Liver (tissue), 9 donors: ENCODE results near the gene RAB13. TPM values are rescaled to one million over a fixed set of nuclear protein-coding genes. Genes with fewer than 3 reads are reported as not detected.

ENCODE experiments used
- DNase-seq: peaks from one replicate; pipeline ENCODE4 v3.0.0-alpha.2; 2017; ENCODE audit warnings: low spot score
- H3K27ac ChIP-seq, 2 donors: one replicate each; pipeline ENCODE4 v1.7.0; 2013; ENCODE audit warnings: inconsistent platforms in 2 of 2, low read length in 2 of 2, control low read depth in 1 of 2, low read depth in 1 of 2, mild to moderate bottlenecking in 1 of 2
- H3K27me3 ChIP-seq, 4 donors: one replicate each; pipeline versions ENCODE4 v1.6.1 to v1.7.0; 2013; ENCODE audit warnings: low read length in 3 of 4, inconsistent platforms in 1 of 4, mild to moderate bottlenecking in 1 of 4, moderate library complexity in 1 of 4; ENCODE audit not compliant: control insufficient read depth in 4 of 4, insufficient read depth in 4 of 4
- H3K36me3 ChIP-seq, 4 donors: one replicate each; pipeline versions ENCODE4 v1.6.1 to v1.7.0; 2013; ENCODE audit warnings: low read length in 3 of 4, mild to moderate bottlenecking in 3 of 4, low read depth in 1 of 4, moderate library complexity in 1 of 4; ENCODE audit not compliant: control insufficient read depth in 4 of 4, insufficient read depth in 3 of 4
- H3K4me1 ChIP-seq, 4 donors: one replicate each; pipeline versions ENCODE4 v1.6.1 to v1.7.0; 2013; ENCODE audit warnings: low read length in 3 of 4, mild to moderate bottlenecking in 3 of 4, moderate library complexity in 1 of 4; ENCODE audit not compliant: control insufficient read depth in 4 of 4, insufficient read depth in 4 of 4
- H3K4me3 ChIP-seq, 3 donors: one replicate each; pipeline versions ENCODE4 v1.6.1 to v1.7.0; 2013; ENCODE audit warnings: low read length in 3 of 3, control low read depth in 1 of 3, low read depth in 1 of 3, mild to moderate bottlenecking in 1 of 3
- H3K9ac ChIP-seq, 2 donors: one replicate each; pipeline ENCODE4 v1.7.0; 2013; ENCODE audit warnings: low read length in 2 of 2, mild to moderate bottlenecking in 2 of 2, moderate library complexity in 2 of 2, control low read depth in 1 of 2, low read depth in 1 of 2
- H3K9me3 ChIP-seq, 4 donors: one replicate each; pipeline versions ENCODE4 v1.6.1 to v1.7.0; 2013; ENCODE audit warnings: low read length in 3 of 4; ENCODE audit not compliant: control insufficient read depth in 4 of 4
- EGR1 ChIP-seq, 2 donors: IDR thresholded peaks; 2 replicates each; pipeline ENCODE4 v1.6.1; 2016 to 2018; ENCODE audit warnings: antibody characterized with exemption in 2 of 2, low read depth in 2 of 2
- FOXA1 ChIP-seq: IDR thresholded peaks from 2 replicates; pipeline ENCODE4 v1.6.1; 2016; ENCODE audit warnings: antibody characterized with exemption
- FOXA2 ChIP-seq: IDR thresholded peaks from 2 replicates; pipeline ENCODE4 v1.6.1; 2016; ENCODE audit warnings: antibody characterized with exemption
- GABPA ChIP-seq, 2 donors: IDR thresholded peaks in 1 of 2; conservative IDR thresholded peaks in 1 of 2; 2 replicates each; pipeline ENCODE4 v1.6.1; 2016; ENCODE audit warnings: antibody characterized with exemption in 2 of 2, mild to moderate bottlenecking in 1 of 2, moderate library complexity in 1 of 2
- HNF4A ChIP-seq, 2 donors: conservative IDR thresholded peaks; 2 replicates each; pipeline ENCODE4 v1.6.1; 2016; ENCODE audit warnings: antibody characterized with exemption in 2 of 2, mild to moderate bottlenecking in 2 of 2
- HNF4G ChIP-seq: IDR thresholded peaks from 2 replicates; pipeline ENCODE4 v1.6.1; 2016; ENCODE audit warnings: antibody characterized with exemption
- JUND ChIP-seq, 2 donors: IDR thresholded peaks; 2 replicates each; pipeline ENCODE4 v1.6.1; 2016; ENCODE audit warnings: antibody characterized with exemption in 2 of 2
- NR2F2 ChIP-seq: IDR thresholded peaks from 2 replicates; pipeline ENCODE4 v1.6.1; 2016; ENCODE audit warnings: antibody characterized with exemption
- RAD21 ChIP-seq, 2 donors: IDR thresholded peaks; 2 replicates each; pipeline ENCODE4 v1.6.1; 2016; ENCODE audit warnings: antibody characterized with exemption in 2 of 2, mild to moderate bottlenecking in 2 of 2
- RXRA ChIP-seq, 2 donors: IDR thresholded peaks; 2 replicates each; pipeline ENCODE4 v1.6.1; 2017 to 2018; ENCODE audit warnings: antibody characterized with exemption in 2 of 2, mild to moderate bottlenecking in 1 of 2
- SP1 ChIP-seq: IDR thresholded peaks from 2 replicates; pipeline ENCODE4 v1.6.1; 2018; ENCODE audit warnings: antibody characterized with exemption, mild to moderate bottlenecking
- TAF1 ChIP-seq: conservative IDR thresholded peaks from 2 replicates; pipeline ENCODE4 v1.6.1; 2016; ENCODE audit warnings: antibody characterized with exemption, mild to moderate bottlenecking
- YY1 ChIP-seq: IDR thresholded peaks from 2 replicates; pipeline ENCODE4 v1.6.1; 2016; ENCODE audit warnings: antibody characterized with exemption, mild to moderate bottlenecking
- WGBS: extraction: QIAGEN DNeasy Blood & Tissue Kit; methylation state at CpG from one replicate; pipeline ENCODE4 v1.1.7; 2013; 5-methylcytosine and 5-hydroxymethylcytosine counted together
- polyA plus RNA-seq, 2 donors: library from polyadenylated mRNA; stranded (reverse) in 1 of 2; unstranded in 1 of 2; fragments of 200-250 nt in 1 of 2; fragments of >200 nt in 1 of 2; fragmentation: Nextera tagmentation in 1 of 2; extraction: Ambion mirVana in 1 of 2; gene quantifications; one replicate each; pipeline versions ENCODE4 v1.2.1 to v1.2.3, GENCODE V29; 2013 to 2015
- total RNA-seq, 2 donors: library from RNA; depleted of rRNA; stranded (reverse); fragments of >200 nt; gene quantifications; one replicate each; pipeline ENCODE4 v1.2.3, GENCODE V29; 2014
- TF ChIP-seq, protein P1 (sequence below): IDR thresholded peaks from 2 replicates; pipeline ENCODE4 v1.6.1; 2016; ENCODE audit warnings: antibody characterized with exemption
- TF ChIP-seq, protein P2 (sequence below): IDR thresholded peaks from 2 replicates; pipeline ENCODE4 v1.6.1; 2016; ENCODE audit warnings: antibody characterized with exemption
- TF ChIP-seq, protein P3 (sequence below): IDR thresholded peaks from 2 replicates; pipeline ENCODE4 v1.6.1; 2016; ENCODE audit warnings: antibody characterized with exemption, mild to moderate bottlenecking
- TF ChIP-seq, protein P4 (sequence below): IDR thresholded peaks from 2 replicates; pipeline ENCODE4 v1.6.1; 2016; ENCODE audit warnings: antibody characterized with exemption
- TF ChIP-seq, protein P5 (sequence below): fragments of 150-350 bp; IDR thresholded peaks from 2 replicates; pipeline ENCODE4 v1.5.1; 2017; ENCODE audit warnings: improper control_type of control experiment, low read depth, low read length; ENCODE audit not compliant: missing input control
- donor health status: healthy.
- donor health status: healthy.
- donor health status: healthy.
- donor health status: healthy.
- donor health status: healthy.

RAB13 gene
- total and polyA plus RNA-seq, 4 donors = 18.0 to 72.9 (median 32.5) TPM

DNA sequence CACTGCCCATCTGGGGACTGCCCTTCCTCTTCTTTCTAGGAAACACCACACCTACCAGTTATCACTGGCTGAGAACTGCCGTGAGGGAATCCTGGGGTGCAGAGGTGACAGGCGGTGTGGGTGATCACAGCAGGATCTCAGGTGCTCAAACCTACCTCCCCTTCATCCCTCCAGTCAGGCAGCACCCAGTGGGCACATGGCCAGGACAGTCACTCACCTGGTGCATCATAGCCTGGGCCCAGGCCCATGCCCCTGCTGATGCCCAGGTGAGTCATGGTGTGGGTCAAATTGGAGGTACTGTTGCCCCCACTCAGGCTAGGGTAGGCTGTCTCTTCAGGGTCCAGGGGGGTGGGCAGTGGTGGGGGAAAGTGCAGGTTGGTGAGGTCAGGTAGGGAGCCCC lies 34.3 kb downstream of the RAB13 start:
- Histone ChIP-seq H3K9ac (no peak overlapping the region), H3K36me3 (peaks cover 12 to 41% (median 31%) of the 10 kb centered on the region in 4 donors), H3K4me3 (no peak overlapping the region), H3K27ac (no peak overlapping the region), H3K9me3 (no peaks in the 10 kb centered on the region), H3K27me3 (no peaks in the 10 kb centered on the region), H3K4me1 (peaks cover 11 to 40% (median 36%) of the 10 kb centered on the region in 4 donors)
- DNase-seq = no peak
- WGBS = 90% methylated on average over 2 of the region's 2 CpGs
- TF ChIP-seq, protein P1, sequence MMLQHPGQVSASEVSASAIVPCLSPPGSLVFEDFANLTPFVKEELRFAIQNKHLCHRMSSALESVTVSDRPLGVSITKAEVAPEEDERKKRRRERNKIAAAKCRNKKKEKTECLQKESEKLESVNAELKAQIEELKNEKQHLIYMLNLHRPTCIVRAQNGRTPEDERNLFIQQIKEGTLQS = no peak
- TF ChIP-seq FOXA1 (no peak), NR2F2 (no peak), YY1 (no peak), EGR1 (IDR thresholded peaks at IDR 0.05; ENCODE audit: low read depth in 2 of 2) (no peak), RXRA (IDR thresholded peaks at IDR 0.05) (no peak), HNF4A (conservative IDR thresholded peaks at IDR 0.05) (no peak), RAD21 (IDR thresholded peaks at IDR 0.05) (no peak), TAF1 (no peak)
- TF ChIP-seq, protein P2, sequence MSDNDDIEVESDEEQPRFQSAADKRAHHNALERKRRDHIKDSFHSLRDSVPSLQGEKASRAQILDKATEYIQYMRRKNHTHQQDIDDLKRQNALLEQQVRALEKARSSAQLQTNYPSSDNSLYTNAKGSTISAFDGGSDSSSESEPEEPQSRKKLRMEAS = no peak

DNA sequence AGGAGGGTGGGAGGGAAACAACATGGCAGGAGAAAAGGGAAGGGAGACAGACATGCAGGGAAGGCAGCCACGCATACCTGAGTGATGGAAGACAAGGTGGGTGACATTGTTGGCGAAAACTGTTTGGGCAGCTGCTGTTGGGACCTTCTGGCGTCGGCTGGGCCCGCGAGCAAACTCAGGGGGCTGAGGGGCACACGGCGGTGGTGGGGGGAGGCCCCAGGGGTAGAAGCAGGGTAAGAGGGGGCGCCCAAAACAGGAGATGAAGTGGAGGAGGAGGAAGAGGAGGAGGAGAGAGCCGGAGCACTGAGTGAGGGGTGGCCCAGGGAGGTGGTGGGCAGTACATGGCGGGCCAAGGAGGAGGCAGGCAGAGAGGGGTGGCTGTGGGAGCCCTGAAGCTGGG lies 35.0 kb downstream of the RAB13 start:
- no peaks in the 10 kb centered on the region for H3K9me3 ChIP-seq
- H3K4me1 ChIP-seq = peaks cover 8 to 36% (median 32%) of the 10 kb centered on the region in 4 donors
- H3K4me3 ChIP-seq = no peak overlapping the region
- no peak overlapping the region for H3K27ac ChIP-seq
- H3K27me3 ChIP-seq = no peaks in the 10 kb centered on the region
- TF ChIP-seq HNF4G (no peak), HNF4A (conservative IDR thresholded peaks at IDR 0.05) (no peak), GABPA (IDR thresholded peaks at IDR 0.05 in 1 of 2, conservative IDR thresholded peaks at IDR 0.05 in 1 of 2) (no peak), YY1 (no peak), JUND (IDR thresholded peaks at IDR 0.05) (no peak), RXRA (IDR thresholded peaks at IDR 0.05) (no peak), SP1 (no peak), TAF1 (no peak), FOXA1 (no peak), NR2F2 (no peak), FOXA2 (no peak), EGR1 (IDR thresholded peaks at IDR 0.05; ENCODE audit: low read depth in 2 of 2) (no peak), RAD21 (IDR thresholded peaks at IDR 0.05) (no peak)
- TF ChIP-seq, protein P2 = no peak
- TF ChIP-seq, protein P3, sequence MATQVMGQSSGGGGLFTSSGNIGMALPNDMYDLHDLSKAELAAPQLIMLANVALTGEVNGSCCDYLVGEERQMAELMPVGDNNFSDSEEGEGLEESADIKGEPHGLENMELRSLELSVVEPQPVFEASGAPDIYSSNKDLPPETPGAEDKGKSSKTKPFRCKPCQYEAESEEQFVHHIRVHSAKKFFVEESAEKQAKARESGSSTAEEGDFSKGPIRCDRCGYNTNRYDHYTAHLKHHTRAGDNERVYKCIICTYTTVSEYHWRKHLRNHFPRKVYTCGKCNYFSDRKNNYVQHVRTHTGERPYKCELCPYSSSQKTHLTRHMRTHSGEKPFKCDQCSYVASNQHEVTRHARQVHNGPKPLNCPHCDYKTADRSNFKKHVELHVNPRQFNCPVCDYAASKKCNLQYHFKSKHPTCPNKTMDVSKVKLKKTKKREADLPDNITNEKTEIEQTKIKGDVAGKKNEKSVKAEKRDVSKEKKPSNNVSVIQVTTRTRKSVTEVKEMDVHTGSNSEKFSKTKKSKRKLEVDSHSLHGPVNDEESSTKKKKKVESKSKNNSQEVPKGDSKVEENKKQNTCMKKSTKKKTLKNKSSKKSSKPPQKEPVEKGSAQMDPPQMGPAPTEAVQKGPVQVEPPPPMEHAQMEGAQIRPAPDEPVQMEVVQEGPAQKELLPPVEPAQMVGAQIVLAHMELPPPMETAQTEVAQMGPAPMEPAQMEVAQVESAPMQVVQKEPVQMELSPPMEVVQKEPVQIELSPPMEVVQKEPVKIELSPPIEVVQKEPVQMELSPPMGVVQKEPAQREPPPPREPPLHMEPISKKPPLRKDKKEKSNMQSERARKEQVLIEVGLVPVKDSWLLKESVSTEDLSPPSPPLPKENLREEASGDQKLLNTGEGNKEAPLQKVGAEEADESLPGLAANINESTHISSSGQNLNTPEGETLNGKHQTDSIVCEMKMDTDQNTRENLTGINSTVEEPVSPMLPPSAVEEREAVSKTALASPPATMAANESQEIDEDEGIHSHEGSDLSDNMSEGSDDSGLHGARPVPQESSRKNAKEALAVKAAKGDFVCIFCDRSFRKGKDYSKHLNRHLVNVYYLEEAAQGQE = no peak
- TF ChIP-seq, protein P4, sequence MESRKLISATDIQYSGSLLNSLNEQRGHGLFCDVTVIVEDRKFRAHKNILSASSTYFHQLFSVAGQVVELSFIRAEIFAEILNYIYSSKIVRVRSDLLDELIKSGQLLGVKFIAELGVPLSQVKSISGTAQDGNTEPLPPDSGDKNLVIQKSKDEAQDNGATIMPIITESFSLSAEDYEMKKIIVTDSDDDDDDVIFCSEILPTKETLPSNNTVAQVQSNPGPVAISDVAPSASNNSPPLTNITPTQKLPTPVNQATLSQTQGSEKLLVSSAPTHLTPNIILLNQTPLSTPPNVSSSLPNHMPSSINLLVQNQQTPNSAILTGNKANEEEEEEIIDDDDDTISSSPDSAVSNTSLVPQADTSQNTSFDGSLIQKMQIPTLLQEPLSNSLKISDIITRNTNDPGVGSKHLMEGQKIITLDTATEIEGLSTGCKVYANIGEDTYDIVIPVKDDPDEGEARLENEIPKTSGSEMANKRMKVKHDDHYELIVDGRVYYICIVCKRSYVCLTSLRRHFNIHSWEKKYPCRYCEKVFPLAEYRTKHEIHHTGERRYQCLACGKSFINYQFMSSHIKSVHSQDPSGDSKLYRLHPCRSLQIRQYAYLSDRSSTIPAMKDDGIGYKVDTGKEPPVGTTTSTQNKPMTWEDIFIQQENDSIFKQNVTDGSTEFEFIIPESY = no peak
- TF ChIP-seq, protein P1 = no peak
- TF ChIP-seq, protein P5, sequence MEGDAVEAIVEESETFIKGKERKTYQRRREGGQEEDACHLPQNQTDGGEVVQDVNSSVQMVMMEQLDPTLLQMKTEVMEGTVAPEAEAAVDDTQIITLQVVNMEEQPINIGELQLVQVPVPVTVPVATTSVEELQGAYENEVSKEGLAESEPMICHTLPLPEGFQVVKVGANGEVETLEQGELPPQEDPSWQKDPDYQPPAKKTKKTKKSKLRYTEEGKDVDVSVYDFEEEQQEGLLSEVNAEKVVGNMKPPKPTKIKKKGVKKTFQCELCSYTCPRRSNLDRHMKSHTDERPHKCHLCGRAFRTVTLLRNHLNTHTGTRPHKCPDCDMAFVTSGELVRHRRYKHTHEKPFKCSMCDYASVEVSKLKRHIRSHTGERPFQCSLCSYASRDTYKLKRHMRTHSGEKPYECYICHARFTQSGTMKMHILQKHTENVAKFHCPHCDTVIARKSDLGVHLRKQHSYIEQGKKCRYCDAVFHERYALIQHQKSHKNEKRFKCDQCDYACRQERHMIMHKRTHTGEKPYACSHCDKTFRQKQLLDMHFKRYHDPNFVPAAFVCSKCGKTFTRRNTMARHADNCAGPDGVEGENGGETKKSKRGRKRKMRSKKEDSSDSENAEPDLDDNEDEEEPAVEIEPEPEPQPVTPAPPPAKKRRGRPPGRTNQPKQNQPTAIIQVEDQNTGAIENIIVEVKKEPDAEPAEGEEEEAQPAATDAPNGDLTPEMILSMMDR = no peak
- H3K36me3 ChIP-seq = peaks cover 12 to 41% (median 31%) of the 10 kb centered on the region in 4 donors
- DNase-seq = no peak
- H3K9ac ChIP-seq = no peak overlapping the region
- 96% methylated on average over 11 of the region's 11 CpGs for WGBS
